ENCODE measurements around the gene SYCP2L.
"Not testable (repeated sequence)": the region's sequence is repeated elsewhere in the genome, so short reads cannot be mapped to it uniquely, and the experiment has no call there.

SYCP2L gene

GRCh38 chr6:10882253-10882630, 4.6 kb upstream of the SYCP2L start:
- not testable (repeated sequence) for DNase-seq

GRCh38 chr6:10882657-10883171, 4.1 kb upstream of the SYCP2L start:
- no peak for DNase-seq

GRCh38 chr6:10883312-10884244, 3.3 kb upstream of the SYCP2L start:
- no peak for DNase-seq

- DNase-seq: no peak
These were observed 2.4 kb upstream of the SYCP2L start for GRCh38 chr6:10884245-10884972.

- DNase-seq: not testable (repeated sequence)
These were observed 524 bp upstream of the SYCP2L start for GRCh38 chr6:10886365-10886690.

GRCh38 chr6:10890151-10890550, 3.3 kb downstream of the SYCP2L start:
- no peak for DNase-seq

- no peak for DNase-seq
These were observed 5.1 kb downstream of the SYCP2L start for GRCh38 chr6:10891960-10892359.

GRCh38 chr6:10894958-10895357, 8.1 kb downstream of the SYCP2L start:
- no peak for DNase-seq

- no peak for DNase-seq
These were observed 9.8 kb downstream of the SYCP2L start for GRCh38 chr6:10896691-10897090.

GRCh38 chr6:10901770-10902169, 14.9 kb downstream of the SYCP2L start:
- no peak for DNase-seq

- DNase-seq: no peak
These were observed 17.2 kb downstream of the SYCP2L start for GRCh38 chr6:10904015-10904414.

GRCh38 chr6:10908228-10908627, 21.4 kb downstream of the SYCP2L start:
- DNase-seq: no peak

- not testable (repeated sequence) for DNase-seq
These were observed 32.7 kb downstream of the SYCP2L start for GRCh38 chr6:10919520-10919919.

- no peak for DNase-seq
These were observed 46.3 kb downstream of the SYCP2L start for GRCh38 chr6:10933126-10933525.

GRCh38 chr6:10939840-10940239, 53.0 kb downstream of the SYCP2L start:
- DNase-seq: no peak

GRCh38 chr6:10945845-10946244, 59.0 kb downstream of the SYCP2L start:
- no peak for DNase-seq

- DNase-seq: no peak
These were observed 61.1 kb downstream of the SYCP2L start for GRCh38 chr6:10947966-10948365.

GRCh38 chr6:10949579-10950490, 63.0 kb downstream of the SYCP2L start:
- no peak for DNase-seq

GRCh38 chr6:10951675-10952282, 64.9 kb downstream of the SYCP2L start:
- no peak for DNase-seq

- peak; percentile 39 to 40 for DNase-seq
These were observed 67.7 kb downstream of the SYCP2L start for GRCh38 chr6:10954590-10955010.

- DNase-seq: no peak
These were observed 69.9 kb downstream of the SYCP2L start for GRCh38 chr6:10956776-10957175.

GRCh38 chr6:10957414-10957886, 70.6 kb downstream of the SYCP2L start:
- DNase-seq: no peak
